ENCODE measurements around the gene URGCP. TPM values are rescaled to one million over a fixed set of nuclear protein-coding genes. Genes with fewer than 3 reads are reported as not detected.

URGCP gene
- total RNA-seq, 1 experiment from 2014 or later = 28.0 TPM

- no peak overlapping the region for H3K27ac ChIP-seq (ENCODE audit: low read depth, low read length)
- no peak for ATAC-seq
- H3K9me2 ChIP-seq (ENCODE audit: insufficient read depth) = no peaks in the 10 kb centered on the region
- no peak overlapping the region for H3K4me2 ChIP-seq (ENCODE audit: low read length)
- POLR2A ChIA-PET = no interaction called here
- no peak for DNase-seq (ENCODE audit: low read depth, low spot score)
- H3K79me2 ChIP-seq (ENCODE audit: insufficient read depth, low read length) = no peaks in the 10 kb centered on the region
- TF ChIP-seq, protein P1, sequence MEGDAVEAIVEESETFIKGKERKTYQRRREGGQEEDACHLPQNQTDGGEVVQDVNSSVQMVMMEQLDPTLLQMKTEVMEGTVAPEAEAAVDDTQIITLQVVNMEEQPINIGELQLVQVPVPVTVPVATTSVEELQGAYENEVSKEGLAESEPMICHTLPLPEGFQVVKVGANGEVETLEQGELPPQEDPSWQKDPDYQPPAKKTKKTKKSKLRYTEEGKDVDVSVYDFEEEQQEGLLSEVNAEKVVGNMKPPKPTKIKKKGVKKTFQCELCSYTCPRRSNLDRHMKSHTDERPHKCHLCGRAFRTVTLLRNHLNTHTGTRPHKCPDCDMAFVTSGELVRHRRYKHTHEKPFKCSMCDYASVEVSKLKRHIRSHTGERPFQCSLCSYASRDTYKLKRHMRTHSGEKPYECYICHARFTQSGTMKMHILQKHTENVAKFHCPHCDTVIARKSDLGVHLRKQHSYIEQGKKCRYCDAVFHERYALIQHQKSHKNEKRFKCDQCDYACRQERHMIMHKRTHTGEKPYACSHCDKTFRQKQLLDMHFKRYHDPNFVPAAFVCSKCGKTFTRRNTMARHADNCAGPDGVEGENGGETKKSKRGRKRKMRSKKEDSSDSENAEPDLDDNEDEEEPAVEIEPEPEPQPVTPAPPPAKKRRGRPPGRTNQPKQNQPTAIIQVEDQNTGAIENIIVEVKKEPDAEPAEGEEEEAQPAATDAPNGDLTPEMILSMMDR (IDR thresholded peaks at IDR 0.05 in 2 of 3, conservative IDR thresholded peaks at IDR 0.05 in 1 of 3; ENCODE audit: borderline replicate concordance in 1 of 3, insufficient read depth in 1 of 3, low read depth in 2 of 3, low read length in 2 of 3) = no peak
- TF ChIP-seq TCF7L2 (IDR thresholded peaks at IDR 0.05; ENCODE audit: borderline replicate concordance, extremely low read depth, insufficient read depth, insufficient read length) = no peak
- no peak for TF ChIP-seq JUND (IDR thresholded peaks at IDR 0.05)
- TF ChIP-seq REST (IDR thresholded peaks at IDR 0.05; ENCODE audit: low read depth) = no peak
- no peak for TF ChIP-seq ELF1 (IDR thresholded peaks at IDR 0.05; ENCODE audit: borderline replicate concordance, low read depth)
- TF ChIP-seq SP1 (IDR thresholded peaks at IDR 0.05; ENCODE audit: low read depth) = no peak
- TF ChIP-seq CEBPB (IDR thresholded peaks at IDR 0.05; ENCODE audit: low read depth) = no peak
- TF ChIP-seq EZH2phosphoT487 (IDR thresholded peaks at IDR 0.05; ENCODE audit: borderline replicate concordance) = no peak
- no peak for TF ChIP-seq ZFX (IDR thresholded peaks at IDR 0.05)
- no peak for TF ChIP-seq ZNF274 (IDR thresholded peaks at IDR 0.05; ENCODE audit: low read depth, low read length)
- no peak for TF ChIP-seq CBX3 (IDR thresholded peaks at IDR 0.05; ENCODE audit: low read depth)
- no peaks in the 10 kb centered on the region for H3K36me3 ChIP-seq (ENCODE audit: control insufficient read depth in 1 of 2, insufficient read depth in 2 of 2, low read length in 2 of 2)
- H3K4me3 ChIP-seq (replicated peaks in 1 of 2; ENCODE audit: low read depth in 1 of 2, low read length in 2 of 2) = no peak overlapping the region
- RAD21 ChIA-PET (ENCODE audit: low non-redundant PET in 1 of 2, low total read pairs in 2 of 2, uncharacterized antibody in 2 of 2, unreplicated experiment in 2 of 2) = no interaction called here
- intact Hi-C loops (cut with micrococcal nuclease) = no loop called here
- CTCF ChIA-PET = no interaction called here
- no TSS peak for BruUV-seq (replicated peaks)
- no peak overlapping the region for H2AFZ ChIP-seq (ENCODE audit: low read depth, low read length, poor library complexity, severe bottlenecking)
- H3K4me1 ChIP-seq (ENCODE audit: control insufficient read depth in 1 of 2, insufficient read depth in 2 of 2, low read length in 2 of 2) = peaks cover 0 to 6% of the 10 kb centered on the region in 2 experiments; a peak in 2 of 4 replicates
- H3K27me3 ChIP-seq (ENCODE audit: insufficient read depth, low read length) = no peaks in the 10 kb centered on the region
- H3K9ac ChIP-seq (ENCODE audit: low read length) = no peak overlapping the region
- H3K9me3 ChIP-seq (ENCODE audit: control insufficient read depth in 1 of 2, insufficient read depth in 1 of 2, low read depth in 1 of 2, low read length in 2 of 2) = no peaks in the 10 kb centered on the region
- H4K20me1 ChIP-seq (ENCODE audit: insufficient read depth) = no peaks in the 10 kb centered on the region
Observed at GRCh38 chr7:43843296-43843695, 63.1 kb downstream of the URGCP start.

Data from HCT116 (cell line).